Measurements from ENCODE around the gene SLC2A11. TPM values are rescaled to one million over a fixed set of nuclear protein-coding genes. Genes with fewer than 3 reads are reported as not detected.

Gene SLC2A11
- total RNA-seq, 1 experiment from 2014 or later: 17.2 TPM

- DNase-seq (ENCODE audit: low read depth, low spot score) (no peak), ATAC-seq (no peak)
- Histone ChIP-seq H3K4me3 (replicated peaks in 1 of 2; ENCODE audit: low read depth in 1 of 2, low read length in 2 of 2) (no peak overlapping the region), H2AFZ (ENCODE audit: low read depth, low read length, poor library complexity, severe bottlenecking) (no peak overlapping the region), H3K36me3 (ENCODE audit: control insufficient read depth in 1 of 2, insufficient read depth in 2 of 2, low read length in 2 of 2) (peaks cover 11 to 14% of the 10 kb centered on the region in 2 experiments; a peak in 3 of 4 replicates), H3K9ac (ENCODE audit: low read length) (no peak overlapping the region), H3K27me3 (ENCODE audit: insufficient read depth, low read length) (no peaks in the 10 kb centered on the region), H3K27ac (ENCODE audit: low read depth, low read length) (no peak overlapping the region), H3K9me3 (ENCODE audit: control insufficient read depth in 1 of 2, insufficient read depth in 1 of 2, low read depth in 1 of 2, low read length in 2 of 2) (no peaks in the 10 kb centered on the region), H3K9me2 (ENCODE audit: insufficient read depth) (no peaks in the 10 kb centered on the region), H3K4me1 (ENCODE audit: control insufficient read depth in 1 of 2, insufficient read depth in 2 of 2, low read length in 2 of 2) (no peaks in the 10 kb centered on the region), H4K20me1 (ENCODE audit: insufficient read depth) (no peaks in the 10 kb centered on the region), H3K79me2 (ENCODE audit: insufficient read depth, low read length) (no peaks in the 10 kb centered on the region), H3K4me2 (ENCODE audit: low read length) (no peak overlapping the region)
- POLR2A ChIA-PET: no interaction called here
- TF ChIP-seq CTCF (IDR thresholded peaks at IDR 0.05 in 2 of 3, conservative IDR thresholded peaks at IDR 0.05 in 1 of 3; ENCODE audit: borderline replicate concordance in 1 of 3, insufficient read depth in 1 of 3, low read depth in 2 of 3, low read length in 2 of 3) (no peak), YY1 (IDR thresholded peaks at IDR 0.05; ENCODE audit: extremely low read depth, insufficient replicate concordance, low read depth, low read length) (no peak), JUND (IDR thresholded peaks at IDR 0.05) (no peak), SP1 (IDR thresholded peaks at IDR 0.05; ENCODE audit: low read depth) (no peak), ZBTB33 (IDR thresholded peaks at IDR 0.05; ENCODE audit: extremely low read depth, insufficient replicate concordance, low read length) (no peak), TCF7L2 (IDR thresholded peaks at IDR 0.05; ENCODE audit: borderline replicate concordance, extremely low read depth, insufficient read depth, insufficient read length) (no peak), POLR2A (IDR thresholded peaks at IDR 0.05; ENCODE audit: borderline replicate concordance, extremely low read depth, insufficient read depth, insufficient read length) (no peak), SRF (IDR thresholded peaks at IDR 0.05; ENCODE audit: low read depth) (no peak), ZFX (IDR thresholded peaks at IDR 0.05) (no peak), EZH2 (IDR thresholded peaks at IDR 0.05) (no peak), SIN3A (IDR thresholded peaks at IDR 0.05; ENCODE audit: low read depth) (no peak), POLR2AphosphoS5 (IDR thresholded peaks at IDR 0.05; ENCODE audit: low read depth, low read length) (no peak)
- TF ChIP-seq, protein P1, sequence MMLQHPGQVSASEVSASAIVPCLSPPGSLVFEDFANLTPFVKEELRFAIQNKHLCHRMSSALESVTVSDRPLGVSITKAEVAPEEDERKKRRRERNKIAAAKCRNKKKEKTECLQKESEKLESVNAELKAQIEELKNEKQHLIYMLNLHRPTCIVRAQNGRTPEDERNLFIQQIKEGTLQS (IDR thresholded peaks at IDR 0.05): no peak
- TF ChIP-seq, protein P2, sequence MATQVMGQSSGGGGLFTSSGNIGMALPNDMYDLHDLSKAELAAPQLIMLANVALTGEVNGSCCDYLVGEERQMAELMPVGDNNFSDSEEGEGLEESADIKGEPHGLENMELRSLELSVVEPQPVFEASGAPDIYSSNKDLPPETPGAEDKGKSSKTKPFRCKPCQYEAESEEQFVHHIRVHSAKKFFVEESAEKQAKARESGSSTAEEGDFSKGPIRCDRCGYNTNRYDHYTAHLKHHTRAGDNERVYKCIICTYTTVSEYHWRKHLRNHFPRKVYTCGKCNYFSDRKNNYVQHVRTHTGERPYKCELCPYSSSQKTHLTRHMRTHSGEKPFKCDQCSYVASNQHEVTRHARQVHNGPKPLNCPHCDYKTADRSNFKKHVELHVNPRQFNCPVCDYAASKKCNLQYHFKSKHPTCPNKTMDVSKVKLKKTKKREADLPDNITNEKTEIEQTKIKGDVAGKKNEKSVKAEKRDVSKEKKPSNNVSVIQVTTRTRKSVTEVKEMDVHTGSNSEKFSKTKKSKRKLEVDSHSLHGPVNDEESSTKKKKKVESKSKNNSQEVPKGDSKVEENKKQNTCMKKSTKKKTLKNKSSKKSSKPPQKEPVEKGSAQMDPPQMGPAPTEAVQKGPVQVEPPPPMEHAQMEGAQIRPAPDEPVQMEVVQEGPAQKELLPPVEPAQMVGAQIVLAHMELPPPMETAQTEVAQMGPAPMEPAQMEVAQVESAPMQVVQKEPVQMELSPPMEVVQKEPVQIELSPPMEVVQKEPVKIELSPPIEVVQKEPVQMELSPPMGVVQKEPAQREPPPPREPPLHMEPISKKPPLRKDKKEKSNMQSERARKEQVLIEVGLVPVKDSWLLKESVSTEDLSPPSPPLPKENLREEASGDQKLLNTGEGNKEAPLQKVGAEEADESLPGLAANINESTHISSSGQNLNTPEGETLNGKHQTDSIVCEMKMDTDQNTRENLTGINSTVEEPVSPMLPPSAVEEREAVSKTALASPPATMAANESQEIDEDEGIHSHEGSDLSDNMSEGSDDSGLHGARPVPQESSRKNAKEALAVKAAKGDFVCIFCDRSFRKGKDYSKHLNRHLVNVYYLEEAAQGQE (IDR thresholded peaks at IDR 0.05; ENCODE audit: low read depth): no peak
- RAD21 ChIA-PET (ENCODE audit: low non-redundant PET in 1 of 2, low total read pairs in 2 of 2, uncharacterized antibody in 2 of 2, unreplicated experiment in 2 of 2): no interaction called here
- intact Hi-C loops (cut with micrococcal nuclease): no loop called here
- BruUV-seq (replicated peaks): no TSS peak
- CTCF ChIA-PET: no interaction called here
Observed at GRCh38 chr22:23818541-23818940, 39.1 kb upstream of the SLC2A11 start.
